ENCODE measurements around the gene GSTO1. TPM values are rescaled to one million over a fixed set of nuclear protein-coding genes. Genes with fewer than 3 reads are reported as not detected.

Gene GSTO1
- total and polyA plus RNA-seq, 9 of the 15 experiments (the other 6 are each of a cell fraction or from before 2014, with no cell fraction given): 136 to 592 (median 237) TPM

- TF ChIP-seq CHAMP1 (IDR thresholded peaks at IDR 0.05) (no peak), POLR2AphosphoS2 (IDR thresholded peaks at IDR 0.05; ENCODE audit: low read length) (peak; percentile 69)
Observed at GRCh38 chr10:104309980-104310978, 55.6 kb downstream of the GSTO1 start (continued).

DNA sequence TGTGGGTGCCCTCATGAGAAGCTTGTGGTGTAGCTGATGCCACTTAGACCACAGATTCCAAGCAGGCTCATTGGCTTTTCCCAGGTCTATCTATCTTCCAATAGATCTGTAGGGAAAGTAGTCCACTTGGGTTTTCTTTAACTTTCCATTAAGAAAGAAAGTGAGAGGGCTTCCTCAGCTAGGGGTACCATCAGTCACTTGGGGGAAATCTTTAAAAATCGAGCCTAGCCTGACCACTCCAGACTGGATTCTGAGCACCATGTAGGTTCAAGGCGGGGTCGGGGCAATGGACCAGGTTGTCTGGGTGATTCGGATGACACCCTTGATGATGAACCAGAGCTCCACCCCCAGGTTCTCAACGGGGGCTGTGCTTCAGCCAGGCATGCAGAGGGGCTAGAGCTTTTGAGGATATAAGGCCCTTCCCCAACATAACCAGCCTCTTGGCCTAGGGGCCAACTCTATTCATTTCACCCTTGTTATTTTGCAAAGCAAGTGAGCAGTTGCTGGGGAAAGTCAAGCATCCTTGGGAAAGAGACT is 56.6 kb downstream of the GSTO1 start:
- CTCF ChIA-PET (ENCODE audit: low intra/inter-chr PET ratio): no interaction called here
- 82% methylated on average over 3 of the region's 5 CpGs for WGBS (ENCODE audit: insufficient coverage, low coverage, missing lambda C conversion rate)
- Histone ChIP-seq H3K4me2 (ENCODE audit: insufficient read depth, low read length) (no peak overlapping the region), H3K9me3 (replicated peaks; ENCODE audit: control insufficient read depth, insufficient read depth, low read depth, low read length) (no peaks in the 10 kb centered on the region), H3K4me1 (replicated peaks in 1 of 2; ENCODE audit: control insufficient read depth in 2 of 2, insufficient read depth in 2 of 2, low read length in 2 of 2) (no peaks in the 10 kb centered on the region; a peak in 1 of 5 replicates), H3K4me3 (no peak overlapping the region), H3K27ac (ENCODE audit: extremely low read depth, low read depth, low read length) (no peak overlapping the region), H3K79me2 (ENCODE audit: control insufficient read depth, insufficient read depth, low read length) (peaks cover 40% of the 10 kb centered on the region), H2AFZ (ENCODE audit: low read depth, low read length) (no peak overlapping the region), H3K36me3 (ENCODE audit: control insufficient read depth, insufficient read depth, low read length) (peaks cover 66% of the 10 kb centered on the region; the same call in 2 of the 3 replicates), H3K9me1 (ENCODE audit: control insufficient read depth, insufficient read depth, low read length) (no peaks in the 10 kb centered on the region), H3K9ac (ENCODE audit: insufficient read depth in 1 of 2, low read depth in 2 of 2, low read length in 2 of 2) (no peak overlapping the region), H3K27me3 (ENCODE audit: control insufficient read depth in 2 of 2, insufficient read depth in 2 of 2, low read length in 2 of 2) (no peaks in the 10 kb centered on the region), H4K20me1 (replicated peaks; ENCODE audit: control insufficient read depth, insufficient read depth, low read length) (peaks cover 18% of the 10 kb centered on the region)
- FAIRE-seq (no peak), DNase-seq (ENCODE audit: extremely low read depth in 1 of 4, low spot score in 3 of 4) (no peak), ATAC-seq (peak; percentile 6)
- in situ Hi-C loops (cut with MboI): loop anchor here (5.0 kb wide), 1 partner anchor 36 kb away; no protein-coding TSS in a partner anchor
- intact Hi-C loops (cut with micrococcal nuclease): no loop called here
- POLR2A ChIA-PET: interaction anchor here (0.6 to 1.6 kb wide), 6 partner anchors 9 to 312 kb away, joined by 3 to 7 read pairs (median 4); partner anchors contain the start of gene CFAP58
- no TSS peak for BruUV-seq (replicated peaks)
- TF ChIP-seq CREB5 (CRISPR knock-in tag; IDR thresholded peaks at IDR 0.05): no peak
- TF ChIP-seq RUNX1 (IDR thresholded peaks at IDR 0.05; ENCODE audit: low read depth): no peak
- TF ChIP-seq ESRRA (IDR thresholded peaks at IDR 0.05; ENCODE audit: borderline replicate concordance, low read depth): no peak
- TF ChIP-seq SMARCC2 (IDR thresholded peaks at IDR 0.05; ENCODE audit: low read depth): no peak
- no peak for TF ChIP-seq U2AF2 (optimal IDR thresholded peaks at IDR 0.05; ENCODE audit: low read depth, low read length)
- TF ChIP-seq DDX20 (tag; IDR thresholded peaks at IDR 0.05; ENCODE audit: low read depth): no peak
- TF ChIP-seq ETV6 (IDR thresholded peaks at IDR 0.05; ENCODE audit: borderline replicate concordance in 1 of 2, low read depth in 2 of 2, low read length in 1 of 2): no peak
- no peak for TF ChIP-seq ETV6 (CRISPR knock-in tag; IDR thresholded peaks at IDR 0.05; ENCODE audit: borderline replicate concordance)
- TF ChIP-seq POLR2AphosphoS2 (IDR thresholded peaks at IDR 0.05; ENCODE audit: low read length): no peak
- no peak for TF ChIP-seq KDM5B (IDR thresholded peaks at IDR 0.05; ENCODE audit: insufficient replicate concordance, low read depth, low read length)
- no peak for TF ChIP-seq BCOR (IDR thresholded peaks at IDR 0.05)
- TF ChIP-seq HOXB6 (CRISPR knock-in tag; IDR thresholded peaks at IDR 0.05; ENCODE audit: borderline replicate concordance): no peak
- TF ChIP-seq TEAD1 (CRISPR knock-in tag; IDR thresholded peaks at IDR 0.05): no peak
- no peak for TF ChIP-seq NFE2L1 (tag; IDR thresholded peaks at IDR 0.05; ENCODE audit: borderline replicate concordance, low read depth)
